Peyer's patch (tissue), 4 donors: Measurements from ENCODE around the gene COL16A1. TPM values are rescaled to one million over a fixed set of nuclear protein-coding genes. Genes with fewer than 3 reads are reported as not detected.

Experiments
- DNase-seq, 3 donors: peaks; one replicate each; pipeline ENCODE4 v3.0.0-alpha.2; 2017 to 2019
- H3K27ac ChIP-seq, 4 donors: fragments of 200-600 bp; sonication (generic); one replicate each; pipeline ENCODE4 v1.5.1; 2016 to 2019
- H3K27me3 ChIP-seq, 2 donors: fragments of 200-600 bp; sonication (generic); one replicate each; pipeline ENCODE4 v1.5.1; 2019
- H3K36me3 ChIP-seq, 3 donors: fragments of 200-600 bp; sonication (generic); one replicate each; pipeline ENCODE4 v1.5.1; 2016 to 2019
- H3K4me1 ChIP-seq, 4 donors: fragments of 200-600 bp; sonication (generic); one replicate each; pipeline ENCODE4 v1.5.1; 2016 to 2019
- H3K4me3 ChIP-seq, 4 donors: fragments of 200-600 bp; sonication (generic); 1 replicate in 3 of 4; 2 replicates in 1 of 4; pipeline ENCODE4 v1.5.1; 2016 to 2019; ENCODE audit warnings: mild to moderate bottlenecking in 1 of 4
- H3K9me3 ChIP-seq, 4 donors: fragments of 200-600 bp; sonication (generic); one replicate each; pipeline ENCODE4 v1.5.1; 2016 to 2019; ENCODE audit warnings: mild to moderate bottlenecking in 1 of 4
- POLR2A ChIP-seq, 2 donors: fragments of 450-650 bp; IDR thresholded peaks; one replicate each; pipeline ENCODE4 v1.5.1; 2017; ENCODE audit warnings: antibody characterized with exemption in 2 of 2, mild to moderate bottlenecking in 2 of 2, moderate library complexity in 2 of 2
- total RNA-seq, 4 donors: library from RNA; depleted of rRNA; stranded (reverse); fragments of >200 nt; gene quantifications; one replicate each; pipeline ENCODE4 v1.1.0, GENCODE V29; 2016
- TF ChIP-seq, protein P1 (sequence below), 6 experiments: fragments of 450-650 bp in 4 of 6; fragments of 200-600 bp in 2 of 6; sonication (generic) in 1 of 6; IDR thresholded peaks; one replicate each; pipeline ENCODE4 v1.5.1; 2017 to 2019; ENCODE audit warnings: antibody characterized with exemption in 6 of 6, mild to moderate bottlenecking in 3 of 6, moderate library complexity in 1 of 6

Gene COL16A1
- total RNA-seq, 4 donors from 2014 or later: 18.2 to 201 (median 58.3) TPM

- peak overlapping the region; percentile 91 to 97 (median 96) for H3K27ac ChIP-seq
- TF ChIP-seq, protein P1, sequence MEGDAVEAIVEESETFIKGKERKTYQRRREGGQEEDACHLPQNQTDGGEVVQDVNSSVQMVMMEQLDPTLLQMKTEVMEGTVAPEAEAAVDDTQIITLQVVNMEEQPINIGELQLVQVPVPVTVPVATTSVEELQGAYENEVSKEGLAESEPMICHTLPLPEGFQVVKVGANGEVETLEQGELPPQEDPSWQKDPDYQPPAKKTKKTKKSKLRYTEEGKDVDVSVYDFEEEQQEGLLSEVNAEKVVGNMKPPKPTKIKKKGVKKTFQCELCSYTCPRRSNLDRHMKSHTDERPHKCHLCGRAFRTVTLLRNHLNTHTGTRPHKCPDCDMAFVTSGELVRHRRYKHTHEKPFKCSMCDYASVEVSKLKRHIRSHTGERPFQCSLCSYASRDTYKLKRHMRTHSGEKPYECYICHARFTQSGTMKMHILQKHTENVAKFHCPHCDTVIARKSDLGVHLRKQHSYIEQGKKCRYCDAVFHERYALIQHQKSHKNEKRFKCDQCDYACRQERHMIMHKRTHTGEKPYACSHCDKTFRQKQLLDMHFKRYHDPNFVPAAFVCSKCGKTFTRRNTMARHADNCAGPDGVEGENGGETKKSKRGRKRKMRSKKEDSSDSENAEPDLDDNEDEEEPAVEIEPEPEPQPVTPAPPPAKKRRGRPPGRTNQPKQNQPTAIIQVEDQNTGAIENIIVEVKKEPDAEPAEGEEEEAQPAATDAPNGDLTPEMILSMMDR (IDR thresholded peaks at IDR 0.05): no peak
- TF ChIP-seq POLR2A (IDR thresholded peaks at IDR 0.05): no peak
- DNase-seq: no peak
- no peaks in the 10 kb centered on the region for H3K9me3 ChIP-seq
- no peaks in the 10 kb centered on the region for H3K36me3 ChIP-seq
- H3K27me3 ChIP-seq: no peaks in the 10 kb centered on the region
- H3K4me3 ChIP-seq: peak overlapping the region; percentile 69 to 87 (median 82)
- H3K4me1 ChIP-seq: peaks cover 0 to 28% (median 6%) of the 10 kb centered on the region in 4 donors
Measured at GRCh38 chr1:31645274-31645568, 58.6 kb downstream of the COL16A1 start.

GRCh38 chr1:31644560-31645273 is 59.1 kb downstream of the COL16A1 start, which contains the start of gene PEF1:
PEF1 (minus strand) TSS chr1:31644876; CDS start chr1:31644864, 12 bp downstream.
- H3K9me3 ChIP-seq: no peaks in the 10 kb centered on the region
- H3K27ac ChIP-seq: peak within 1 kb of the TSS; percentile 91 to 97 (median 96)
- peak within 1 kb of the TSS; percentile 69 to 87 (median 82) for H3K4me3 ChIP-seq
- no peaks in the 10 kb centered on the region for H3K27me3 ChIP-seq
- H3K36me3 ChIP-seq: no peaks in the 10 kb centered on the region
- H3K4me1 ChIP-seq: peaks cover 0 to 30% (median 6%) of the 10 kb centered on the region in 4 donors
- TF ChIP-seq, protein P1 (IDR thresholded peaks at IDR 0.05): peak in 2 of 6 experiments; percentile 10
- peak; percentile 46 to 79 for TF ChIP-seq POLR2A (IDR thresholded peaks at IDR 0.05)
- DNase-seq: peak; percentile 99 to 100 (median 100)

DNA sequence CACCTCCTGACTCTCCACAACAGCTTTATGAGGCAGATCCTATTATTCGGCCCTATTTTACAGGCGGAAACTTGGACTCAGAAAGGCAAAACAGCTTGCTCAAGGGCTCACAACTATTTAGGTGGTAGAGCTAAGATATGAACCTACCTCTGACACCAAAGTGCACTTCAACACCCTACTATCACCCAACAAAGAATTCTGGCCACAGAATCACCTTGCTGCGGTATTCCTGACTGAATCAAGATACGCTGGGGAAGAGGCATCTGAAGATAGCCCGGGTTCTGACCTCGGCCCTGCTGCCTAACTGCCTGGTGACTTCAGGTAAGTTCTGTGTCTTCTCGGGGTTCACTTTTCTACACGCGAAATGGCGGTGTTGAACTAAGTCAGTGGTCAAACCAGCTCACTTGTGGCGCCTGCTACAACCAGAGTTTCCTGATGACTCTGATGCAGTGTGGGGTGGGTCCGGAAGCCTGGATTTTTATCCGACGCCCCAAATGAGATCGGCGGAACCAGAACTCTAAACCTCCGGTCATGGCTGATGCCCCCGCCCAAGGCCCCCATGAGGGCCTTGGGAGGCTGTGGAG is 59.7 kb downstream of the COL16A1 start:
- H3K36me3 ChIP-seq: no peaks in the 10 kb centered on the region
- peaks cover 0 to 36% (median 8%) of the 10 kb centered on the region in 4 donors for H3K4me1 ChIP-seq
- no peak for DNase-seq

GRCh38 chr1:31642897-31643296 is 60.9 kb downstream of the COL16A1 start:
- Histone ChIP-seq H3K27me3 (no peaks in the 10 kb centered on the region), H3K9me3 (no peaks in the 10 kb centered on the region), H3K4me1 (peaks cover 0 to 47% (median 14%) of the 10 kb centered on the region in 4 donors), H3K4me3 (no peak overlapping the region), H3K36me3 (no peaks in the 10 kb centered on the region), H3K27ac (no peak overlapping the region)
- DNase-seq: no peak
- TF ChIP-seq, protein P1 (IDR thresholded peaks at IDR 0.05): no peak
- no peak for TF ChIP-seq POLR2A (IDR thresholded peaks at IDR 0.05)

More for the DNA sequence above, 59.7 kb downstream of the COL16A1 start:
- H3K27me3 ChIP-seq: no peaks in the 10 kb centered on the region
- H3K4me3 ChIP-seq: peak overlapping the region; percentile 69 to 87 (median 82)
- no peaks in the 10 kb centered on the region for H3K9me3 ChIP-seq
- peak overlapping the region; percentile 91 to 97 (median 96) for H3K27ac ChIP-seq
- no peak for TF ChIP-seq POLR2A (IDR thresholded peaks at IDR 0.05)
- TF ChIP-seq, protein P1 (IDR thresholded peaks at IDR 0.05): no peak

DNA sequence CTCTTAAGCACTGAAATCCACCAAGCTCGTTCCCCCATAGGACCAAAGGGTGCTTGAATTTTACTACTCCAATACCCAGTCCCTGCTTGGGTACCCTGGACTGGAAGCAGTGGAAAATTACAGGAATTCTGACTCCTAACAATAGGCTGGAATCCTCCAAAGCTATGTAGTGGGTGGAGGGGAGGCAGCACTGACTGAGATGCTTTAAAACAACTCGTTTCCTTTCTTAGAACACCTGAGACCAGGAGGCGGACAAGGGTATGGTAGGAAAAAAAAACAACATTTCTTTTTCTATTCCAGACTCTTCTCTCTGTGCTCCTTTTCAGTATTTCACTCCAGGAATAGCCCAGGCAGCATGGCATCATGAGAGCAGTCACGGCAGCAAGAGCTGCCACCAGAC is 61.5 kb downstream of the COL16A1 start:
- DNase-seq: no peak
- no peaks in the 10 kb centered on the region for H3K9me3 ChIP-seq
- H3K27me3 ChIP-seq: no peaks in the 10 kb centered on the region
- TF ChIP-seq, protein P1 (IDR thresholded peaks at IDR 0.05): no peak
- no peak for TF ChIP-seq POLR2A (IDR thresholded peaks at IDR 0.05)
- H3K4me1 ChIP-seq: peaks cover 0 to 51% (median 14%) of the 10 kb centered on the region in 4 donors
- no peak overlapping the region for H3K27ac ChIP-seq
- H3K4me3 ChIP-seq: no peak overlapping the region
- H3K36me3 ChIP-seq: no peaks in the 10 kb centered on the region
